Stimulated activated effector memory CD8-positive, alpha-beta T cell treated with anti-CD3 and anti-CD28 coated beads, Interleukin-12 subunit alpha, Interleukin-12 subunit beta, amount 100 ng/mL, for 72 hours (primary cell): ENCODE results near the gene RPL6.

Source experiments
- ATAC-seq: fragments of 150-1000 bp; cut with Tn5 transposase; 2 replicates; pipeline ENCODE4 v1.10.0; 2021
- DNase-seq, 2 donors: peaks; one replicate each; pipeline ENCODE4 v3.0.0; 2021 to 2022; ENCODE audit warnings: low spot score in 2 of 2
- H3K27ac Mint-ChIP-seq: one replicate; pipeline ENCODE4 v1.8.0; 2022; ENCODE audit warnings: mild to moderate bottlenecking, mixed read lengths
- H3K36me3 Mint-ChIP-seq: one replicate; pipeline ENCODE4 v1.8.0; 2022; ENCODE audit warnings: mild to moderate bottlenecking, mixed read lengths
- H3K4me1 Mint-ChIP-seq: one replicate; pipeline ENCODE4 v1.8.0; 2022; ENCODE audit warnings: mixed read lengths
- H3K4me3 Mint-ChIP-seq: one replicate; pipeline ENCODE4 v1.8.0; 2022; ENCODE audit warnings: mild to moderate bottlenecking, mixed read lengths
- H3K9me3 Mint-ChIP-seq: one replicate; pipeline ENCODE4 v1.8.0; 2022; ENCODE audit warnings: mixed read lengths

The RPL6 gene

DNA sequence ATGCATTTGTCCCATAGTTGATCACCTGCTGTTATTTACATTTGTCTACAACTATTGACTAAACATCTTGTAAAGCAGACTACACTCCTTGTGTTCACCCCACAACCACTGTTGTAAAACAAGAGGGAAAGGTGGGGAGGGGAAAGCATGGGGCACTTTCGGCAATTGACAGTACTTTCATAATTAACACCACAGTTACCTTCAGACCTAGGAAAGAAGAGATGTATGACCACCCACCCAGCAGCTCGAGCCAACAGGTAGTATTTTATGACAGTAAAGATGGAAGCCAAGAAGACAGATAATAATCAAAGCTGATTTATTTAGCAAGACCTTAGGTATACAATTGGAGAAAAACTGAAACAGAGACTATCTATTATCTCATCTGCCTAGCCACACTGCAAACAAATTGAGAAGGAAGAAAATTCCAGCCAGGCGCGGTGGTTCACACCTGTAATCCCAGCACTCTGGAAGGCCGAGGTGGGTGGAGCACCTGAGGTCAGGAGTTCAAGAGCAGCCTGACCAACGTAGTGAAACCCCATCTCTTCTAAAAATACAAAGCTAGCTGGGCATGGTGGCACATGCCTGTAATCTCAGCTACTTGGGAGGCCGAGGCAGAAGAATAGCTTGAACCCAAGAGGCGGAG, 38.4 kb downstream of the RPL6 start:
- no peaks in the 10 kb centered on the region for H3K36me3 Mint-ChIP-seq
- peaks cover 8% of the 10 kb centered on the region for H3K4me1 Mint-ChIP-seq
- ATAC-seq (no peak), DNase-seq (no peak)
- H3K4me3 Mint-ChIP-seq = no peak overlapping the region
- H3K9me3 Mint-ChIP-seq = no peaks in the 10 kb centered on the region
- no peak overlapping the region for H3K27ac Mint-ChIP-seq

- Mint-ChIP-seq H3K9me3 (no peaks in the 10 kb centered on the region), H3K4me1 (peaks cover 8% of the 10 kb centered on the region), H3K36me3 (no peaks in the 10 kb centered on the region), H3K27ac (no peak overlapping the region), H3K4me3 (no peak overlapping the region)
- DNase-seq (no peak), ATAC-seq (no peak)
Observed at GRCh38 chr12:112370199-112370598, 39.2 kb downstream of the RPL6 start.

DNA sequence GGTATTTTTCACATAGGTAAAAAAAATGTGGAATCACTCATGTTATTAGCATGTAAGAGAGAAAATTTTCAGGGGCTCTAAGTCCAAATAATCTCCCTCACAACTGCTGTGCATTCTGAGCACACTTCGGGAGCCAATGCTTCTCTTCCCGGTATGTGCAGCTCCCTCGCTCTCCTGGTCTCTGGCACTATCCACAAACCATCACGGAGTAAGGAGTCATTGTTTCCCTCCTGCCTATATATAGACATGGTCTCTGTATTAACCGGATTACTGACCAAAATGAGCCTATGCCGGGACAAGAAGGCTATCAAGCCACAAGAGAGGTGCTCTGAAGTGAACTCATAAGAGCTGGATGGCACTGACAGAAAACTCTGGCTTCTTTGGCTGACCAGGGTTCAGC, 40.5 kb downstream of the RPL6 start:
- no peak overlapping the region for H3K27ac Mint-ChIP-seq
- peaks cover 8% of the 10 kb centered on the region for H3K4me1 Mint-ChIP-seq
- no peaks in the 10 kb centered on the region for H3K36me3 Mint-ChIP-seq
- ATAC-seq = no peak
- no peak for DNase-seq
- H3K4me3 Mint-ChIP-seq = no peak overlapping the region
- no peaks in the 10 kb centered on the region for H3K9me3 Mint-ChIP-seq

DNA sequence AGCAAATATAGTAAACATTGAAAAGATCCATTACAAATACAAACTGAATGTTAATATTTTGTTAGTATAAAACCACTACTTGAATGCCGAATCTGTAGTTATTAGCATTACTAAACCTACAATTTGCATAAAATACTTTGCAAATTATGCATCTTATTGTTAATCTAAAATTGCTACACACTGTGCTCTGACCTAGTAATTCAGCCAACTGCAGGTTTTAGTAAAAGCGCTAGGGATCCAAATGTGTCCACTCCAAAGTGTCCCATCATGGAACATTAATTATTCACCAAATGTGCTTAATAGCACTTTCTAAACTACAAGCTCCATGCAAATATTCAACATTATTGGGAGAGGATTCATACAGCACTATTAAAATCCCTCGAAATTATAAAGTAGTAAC, 41.4 kb downstream of the RPL6 start:
- peaks cover 12% of the 10 kb centered on the region for H3K4me1 Mint-ChIP-seq
- no peak overlapping the region for H3K4me3 Mint-ChIP-seq
- no peaks in the 10 kb centered on the region for H3K9me3 Mint-ChIP-seq
- no peak for ATAC-seq
- no peak for DNase-seq
- H3K36me3 Mint-ChIP-seq = no peaks in the 10 kb centered on the region
- H3K27ac Mint-ChIP-seq = no peak overlapping the region

DNA sequence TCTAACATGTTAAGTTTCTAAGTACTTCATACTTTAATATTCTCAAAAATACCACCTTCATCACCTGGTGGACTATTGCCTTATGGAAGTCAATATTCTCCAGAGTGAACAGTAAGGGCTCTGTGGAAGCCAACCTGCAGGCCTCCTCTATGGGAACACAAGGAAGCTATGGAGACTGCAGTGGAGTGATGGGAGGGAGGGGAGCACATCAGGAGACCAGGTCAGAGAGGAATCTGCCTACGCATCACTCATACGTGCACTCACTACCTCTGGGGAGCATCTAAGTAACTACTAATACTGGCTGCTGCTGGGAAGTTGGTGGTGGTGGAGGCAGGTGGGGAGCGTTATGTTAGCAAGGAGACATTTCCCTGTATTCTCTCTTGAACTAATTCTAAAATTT, 47.1 kb downstream of the RPL6 start:
- ATAC-seq (no peak), DNase-seq (no peak)
- Mint-ChIP-seq H3K27ac (no peak overlapping the region), H3K4me1 (peaks cover 10% of the 10 kb centered on the region), H3K36me3 (no peaks in the 10 kb centered on the region), H3K4me3 (no peak overlapping the region), H3K9me3 (no peaks in the 10 kb centered on the region)

- no peaks in the 10 kb centered on the region for H3K9me3 Mint-ChIP-seq
- ATAC-seq (no peak), DNase-seq (no peak)
- peaks cover 10% of the 10 kb centered on the region for H3K4me1 Mint-ChIP-seq
- H3K27ac Mint-ChIP-seq = no peak overlapping the region
- H3K36me3 Mint-ChIP-seq = no peaks in the 10 kb centered on the region
- H3K4me3 Mint-ChIP-seq = no peak overlapping the region
Observed at GRCh38 chr12:112361271-112361670, 48.1 kb downstream of the RPL6 start.

DNA sequence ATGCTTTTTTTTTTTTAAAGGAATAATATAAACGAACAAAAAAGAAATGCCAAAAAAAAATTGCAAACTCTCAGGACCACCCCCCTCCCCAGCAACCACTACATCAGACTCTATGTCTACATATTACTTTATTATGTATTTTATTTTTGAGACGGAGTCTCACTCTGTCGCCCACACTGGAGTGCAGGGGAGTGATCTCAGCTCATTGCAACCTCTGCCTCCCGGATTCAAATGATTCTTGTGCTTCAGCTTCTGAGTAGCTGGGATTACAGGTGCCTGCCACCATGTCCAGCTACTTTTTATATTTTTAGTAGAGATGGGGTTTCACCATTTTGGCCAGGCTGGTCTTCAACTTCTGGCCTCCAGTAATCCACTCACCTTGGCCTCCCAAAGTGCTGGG, 50.1 kb downstream of the RPL6 start:
- H3K27ac Mint-ChIP-seq = no peak overlapping the region
- no peaks in the 10 kb centered on the region for H3K36me3 Mint-ChIP-seq
- H3K4me1 Mint-ChIP-seq = peaks cover 14% of the 10 kb centered on the region
- no peak overlapping the region for H3K4me3 Mint-ChIP-seq
- no peak for ATAC-seq
- H3K9me3 Mint-ChIP-seq = no peaks in the 10 kb centered on the region
- no peak for DNase-seq

DNA sequence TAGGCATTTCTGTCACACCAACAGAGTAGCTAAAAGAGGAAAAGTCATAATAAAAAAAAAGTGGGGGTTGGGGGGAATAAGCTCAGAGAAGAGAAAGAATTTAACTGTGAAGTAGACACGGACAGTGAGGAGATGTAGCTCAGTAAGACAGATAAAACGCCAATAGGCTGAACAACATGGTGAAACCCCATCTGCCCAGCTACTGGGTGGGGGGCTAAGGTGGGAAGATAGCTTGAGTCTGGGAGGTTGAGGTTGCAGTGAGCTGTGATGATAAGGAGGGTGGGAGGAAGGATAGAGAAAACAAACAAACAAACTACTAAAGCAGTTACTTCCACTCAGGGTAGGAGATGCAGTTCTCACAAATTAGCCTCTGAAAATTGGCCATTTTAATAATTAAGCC, 52.2 kb downstream of the RPL6 start:
- Mint-ChIP-seq H3K4me1 (peaks cover 8% of the 10 kb centered on the region), H3K27ac (no peak overlapping the region), H3K9me3 (no peaks in the 10 kb centered on the region), H3K4me3 (no peak overlapping the region), H3K36me3 (no peaks in the 10 kb centered on the region)
- ATAC-seq (no peak), DNase-seq (no peak)
